Testis (tissue), 2 donors: ENCODE results near the gene CYP1A1.

Experiments
- CTCF ChIP-seq, 3 experiments: fragments of 450-650 bp in 2 of 3; fragments of 200-600 bp in 1 of 3; sonication (generic) in 1 of 3; IDR thresholded peaks; one replicate each; pipeline ENCODE4 v1.5.1; 2016 to 2019; ENCODE audit warnings: antibody characterized with exemption in 3 of 3, mild to moderate bottlenecking in 2 of 3, moderate library complexity in 1 of 3
- POLR2A ChIP-seq: fragments of 450-650 bp; IDR thresholded peaks from one replicate; pipeline ENCODE4 v1.6.1; 2017; ENCODE audit warnings: antibody characterized with exemption, mild to moderate bottlenecking, moderate library complexity

GRCh38 chr15:74752011-74752410 lies 26.7 kb upstream of the CYP1A1 start:
- TF ChIP-seq CTCF (IDR thresholded peaks at IDR 0.05) (no peak), POLR2A (no peak)
